Gastrocnemius medialis (tissue), 4 donors: Measurements from ENCODE around the gene LRRC1. TPM values are rescaled to one million over a fixed set of nuclear protein-coding genes. Genes with fewer than 3 reads are reported as not detected.

Source experiments
- ATAC-seq, 2 donors: fragments of 150-250 bp; one replicate each; pipeline ENCODE4 v1.9.1; 2016
- DNase-seq, 2 donors: peaks; one replicate each; pipeline ENCODE4 v3.0.0-alpha.2; 2019
- H3K27ac ChIP-seq, 4 donors: fragments of 200-600 bp; sonication (generic); 1 replicate in 1 of 4; 2 replicates in 3 of 4; pipeline ENCODE4 v1.5.1; 2016 to 2018; ENCODE audit warnings: mild to moderate bottlenecking in 2 of 4, moderate library complexity in 1 of 4
- H3K27me3 ChIP-seq, 3 donors: fragments of 200-600 bp; sonication (generic) in 2 of 3; 1 replicate in 1 of 3; 2 replicates in 2 of 3; pipeline versions ENCODE4 v1.5.1 to v1.6.0; 2016 to 2019; ENCODE audit warnings: mild to moderate bottlenecking in 1 of 3, moderate library complexity in 1 of 3
- H3K36me3 ChIP-seq, 2 donors: fragments of 200-600 bp; sonication (generic) in 1 of 2; one replicate each; pipeline ENCODE4 v1.5.1; 2017 to 2018
- H3K4me1 ChIP-seq, 2 donors: fragments of 200-600 bp; sonication (generic) in 1 of 2; one replicate each; pipeline ENCODE4 v1.5.1; 2016 to 2017; ENCODE audit warnings: mild to moderate bottlenecking in 2 of 2
- H3K4me3 ChIP-seq, 4 donors: fragments of 200-600 bp; sonication (generic) in 3 of 4; 1 replicate in 1 of 4; 2 replicates in 3 of 4; pipeline ENCODE4 v1.5.1; 2016 to 2019; ENCODE audit warnings: mild to moderate bottlenecking in 2 of 4
- H3K9me3 ChIP-seq, 3 donors: fragments of 200-600 bp; sonication (generic) in 2 of 3; 1 replicate in 1 of 3; 2 replicates in 2 of 3; pipeline ENCODE4 v1.5.1; 2016 to 2019
- POLR2A ChIP-seq, 2 donors: fragments of 450-650 bp; IDR thresholded peaks; one replicate each; pipeline ENCODE4 v1.6.1; 2017; ENCODE audit warnings: antibody characterized with exemption in 2 of 2, mild to moderate bottlenecking in 2 of 2, moderate library complexity in 2 of 2
- in situ Hi-C, 4 donors: fragments of 200-750 bp; cut with MboI; loops; one replicate each; pipeline versions ENCODE4 v1.15.0 to v1.8.0; 2017; ENCODE audit warnings: low sequenced_read_pairs in 4 of 4
- intact Hi-C: fragments of 100-400 bp; cut with DNase I; formaldehyde crosslinking; loops from one replicate; pipeline ENCODE4 v1.15.1; 2023; ENCODE audit warnings: low total_unique reads
- total RNA-seq, 4 donors: library from RNA; depleted of rRNA; stranded (reverse); fragments of >200 nt; gene quantifications; one replicate each; pipeline versions ENCODE4 v1.1.0 to v1.2.3, GENCODE V29; 2016
- TF ChIP-seq, protein P1 (sequence below), 5 experiments: fragments of 450-650 bp in 3 of 5; fragments of 200-600 bp in 2 of 5; sonication (generic) in 2 of 5; IDR thresholded peaks in 4 of 5; conservative IDR thresholded peaks in 1 of 5; 1 replicate in 4 of 5; 2 replicates in 1 of 5; pipeline ENCODE4 v1.5.1; 2016 to 2019; ENCODE audit warnings: antibody characterized with exemption in 5 of 5, mild to moderate bottlenecking in 3 of 5, moderate library complexity in 3 of 5

LRRC1 gene
- total RNA-seq, 4 donors from 2014 or later: 0.67 to 8.5 (median 2.4) TPM

DNA sequence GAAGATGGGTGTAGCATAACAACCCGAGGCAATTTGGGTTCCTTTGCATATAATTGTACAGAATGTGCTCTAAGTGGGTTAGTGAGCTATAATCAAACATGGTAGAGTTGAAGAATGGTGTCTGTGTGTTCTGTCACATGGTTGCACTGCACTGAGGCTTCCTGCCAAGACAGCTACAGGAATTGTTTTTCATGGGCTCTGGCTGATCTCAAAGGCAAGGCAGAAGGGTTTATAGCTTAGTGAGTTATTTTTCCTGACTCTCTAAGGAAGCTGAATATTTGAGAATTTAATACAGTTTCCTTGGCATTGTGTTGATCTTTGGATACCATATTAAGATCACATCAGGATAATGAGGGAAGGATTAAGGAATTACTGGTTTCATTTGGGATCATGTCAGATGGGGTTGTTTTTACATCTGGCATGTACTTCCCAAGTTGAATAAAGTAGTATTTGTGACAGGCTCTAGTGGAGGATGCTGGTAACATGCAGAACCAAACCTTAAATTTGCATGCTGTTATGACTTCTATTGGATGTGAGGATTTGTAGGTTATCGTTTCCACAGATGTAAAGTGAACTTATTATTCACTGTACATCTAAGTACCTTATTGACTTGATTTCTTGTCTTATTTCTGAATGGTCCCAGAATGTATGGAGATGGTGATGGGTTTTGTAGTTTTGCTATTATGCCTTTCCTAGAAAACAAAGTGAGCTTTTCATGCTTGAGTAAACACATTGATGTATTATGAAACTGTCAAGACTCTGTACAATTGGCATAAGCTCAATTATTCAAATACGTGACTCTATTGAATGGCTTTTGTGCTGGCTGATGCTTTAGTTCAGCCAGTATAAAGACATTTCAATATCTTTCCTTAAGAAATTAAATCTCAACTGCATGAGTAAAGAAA is 43.3 kb downstream of the LRRC1 start:
- Histone ChIP-seq H3K36me3 (no peaks in the 10 kb centered on the region), H3K9me3 (no peaks in the 10 kb centered on the region), H3K4me3 (no peak overlapping the region), H3K4me1 (no peaks in the 10 kb centered on the region), H3K27ac (no peak overlapping the region), H3K27me3 (no peaks in the 10 kb centered on the region)
- TF ChIP-seq POLR2A (IDR thresholded peaks at IDR 0.05): no peak
- TF ChIP-seq, protein P1, sequence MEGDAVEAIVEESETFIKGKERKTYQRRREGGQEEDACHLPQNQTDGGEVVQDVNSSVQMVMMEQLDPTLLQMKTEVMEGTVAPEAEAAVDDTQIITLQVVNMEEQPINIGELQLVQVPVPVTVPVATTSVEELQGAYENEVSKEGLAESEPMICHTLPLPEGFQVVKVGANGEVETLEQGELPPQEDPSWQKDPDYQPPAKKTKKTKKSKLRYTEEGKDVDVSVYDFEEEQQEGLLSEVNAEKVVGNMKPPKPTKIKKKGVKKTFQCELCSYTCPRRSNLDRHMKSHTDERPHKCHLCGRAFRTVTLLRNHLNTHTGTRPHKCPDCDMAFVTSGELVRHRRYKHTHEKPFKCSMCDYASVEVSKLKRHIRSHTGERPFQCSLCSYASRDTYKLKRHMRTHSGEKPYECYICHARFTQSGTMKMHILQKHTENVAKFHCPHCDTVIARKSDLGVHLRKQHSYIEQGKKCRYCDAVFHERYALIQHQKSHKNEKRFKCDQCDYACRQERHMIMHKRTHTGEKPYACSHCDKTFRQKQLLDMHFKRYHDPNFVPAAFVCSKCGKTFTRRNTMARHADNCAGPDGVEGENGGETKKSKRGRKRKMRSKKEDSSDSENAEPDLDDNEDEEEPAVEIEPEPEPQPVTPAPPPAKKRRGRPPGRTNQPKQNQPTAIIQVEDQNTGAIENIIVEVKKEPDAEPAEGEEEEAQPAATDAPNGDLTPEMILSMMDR (IDR thresholded peaks at IDR 0.05 in 4 of 5, conservative IDR thresholded peaks at IDR 0.05 in 1 of 5): no peak
- intact Hi-C loops: no loop called here
- ATAC-seq (no peak), DNase-seq (no peak)
- in situ Hi-C loops: no loop called here

DNA sequence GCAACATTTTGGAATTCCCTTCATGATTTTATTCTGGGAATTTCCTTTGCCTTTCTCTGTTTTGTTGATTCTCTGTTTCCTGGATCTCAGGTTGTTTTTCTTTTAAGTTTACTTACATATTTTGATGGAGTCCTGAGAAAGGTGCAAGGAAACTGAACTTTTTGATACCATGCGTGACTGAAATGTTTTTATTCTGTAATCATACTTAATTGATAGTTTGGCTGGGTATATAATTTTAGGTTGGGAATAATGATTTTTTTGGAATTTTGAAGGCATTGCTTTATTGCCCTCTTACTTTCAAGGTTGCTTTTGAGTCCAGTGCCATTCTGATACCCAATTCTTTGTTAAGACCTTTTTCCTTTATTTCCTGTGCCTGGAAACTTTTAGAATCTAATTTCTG is 45.2 kb downstream of the LRRC1 start:
- intact Hi-C loops: no loop called here
- H3K9me3 ChIP-seq: no peaks in the 10 kb centered on the region
- in situ Hi-C loops: no loop called here
- no peaks in the 10 kb centered on the region for H3K36me3 ChIP-seq
- H3K4me3 ChIP-seq: no peak overlapping the region
- no peak overlapping the region for H3K27ac ChIP-seq
- H3K4me1 ChIP-seq: no peaks in the 10 kb centered on the region
- ATAC-seq (no peak), DNase-seq (no peak)
- no peaks in the 10 kb centered on the region for H3K27me3 ChIP-seq
- no peak for TF ChIP-seq POLR2A (IDR thresholded peaks at IDR 0.05)
- TF ChIP-seq, protein P1 (IDR thresholded peaks at IDR 0.05 in 4 of 5, conservative IDR thresholded peaks at IDR 0.05 in 1 of 5): no peak

DNA sequence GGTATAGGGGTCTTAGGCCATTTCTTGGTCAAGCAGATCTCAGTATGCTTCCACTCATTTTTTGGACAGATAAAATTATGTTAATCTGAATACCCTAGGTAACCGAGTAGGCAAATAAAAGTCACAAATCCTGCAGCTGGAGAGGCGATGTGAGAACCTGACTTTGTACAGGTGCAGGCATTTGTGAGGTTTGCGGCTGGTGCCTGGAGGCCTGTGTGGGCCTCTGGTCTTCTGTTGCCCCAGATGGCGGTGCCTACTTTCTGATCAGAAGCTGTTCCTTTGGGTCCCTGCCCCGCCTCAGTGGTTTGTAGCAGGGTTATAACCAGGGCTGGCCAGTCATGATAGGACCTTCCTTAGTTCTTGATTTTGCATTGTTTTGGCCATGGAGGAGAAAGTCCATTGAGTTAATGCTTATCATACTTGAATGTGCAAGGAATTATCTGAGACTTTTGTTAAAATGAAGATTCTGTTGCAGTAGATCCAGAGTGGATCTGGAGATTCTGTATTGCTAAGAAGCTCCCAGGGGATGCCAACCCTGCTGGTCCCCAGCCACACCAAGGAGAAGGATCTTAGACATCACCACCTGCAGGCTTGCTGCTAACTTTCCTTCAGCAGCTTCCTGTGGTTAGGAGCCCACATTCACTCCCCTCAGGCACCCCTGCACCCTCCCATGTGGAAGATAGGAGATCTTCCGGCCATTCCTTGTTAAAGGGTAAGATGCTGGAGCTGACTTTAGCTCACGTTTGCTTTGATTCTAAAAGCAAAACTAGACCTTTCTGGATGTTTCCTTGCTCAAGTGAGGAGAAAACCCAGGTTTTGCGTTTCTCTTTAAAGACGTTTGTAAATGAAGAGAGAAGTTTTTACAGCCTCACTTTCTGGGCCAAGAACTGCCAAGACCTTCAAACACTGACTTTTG is 50.7 kb downstream of the LRRC1 start:
- Histone ChIP-seq H3K36me3 (no peaks in the 10 kb centered on the region), H3K4me3 (no peak overlapping the region), H3K27ac (no peak overlapping the region), H3K4me1 (no peaks in the 10 kb centered on the region), H3K9me3 (no peaks in the 10 kb centered on the region), H3K27me3 (no peaks in the 10 kb centered on the region)
- ATAC-seq (no peak), DNase-seq (no peak)
- in situ Hi-C loops: no loop called here
- TF ChIP-seq, protein P1 (IDR thresholded peaks at IDR 0.05 in 4 of 5, conservative IDR thresholded peaks at IDR 0.05 in 1 of 5): no peak
- no peak for TF ChIP-seq POLR2A (IDR thresholded peaks at IDR 0.05)
- intact Hi-C loops: no loop called here

DNA sequence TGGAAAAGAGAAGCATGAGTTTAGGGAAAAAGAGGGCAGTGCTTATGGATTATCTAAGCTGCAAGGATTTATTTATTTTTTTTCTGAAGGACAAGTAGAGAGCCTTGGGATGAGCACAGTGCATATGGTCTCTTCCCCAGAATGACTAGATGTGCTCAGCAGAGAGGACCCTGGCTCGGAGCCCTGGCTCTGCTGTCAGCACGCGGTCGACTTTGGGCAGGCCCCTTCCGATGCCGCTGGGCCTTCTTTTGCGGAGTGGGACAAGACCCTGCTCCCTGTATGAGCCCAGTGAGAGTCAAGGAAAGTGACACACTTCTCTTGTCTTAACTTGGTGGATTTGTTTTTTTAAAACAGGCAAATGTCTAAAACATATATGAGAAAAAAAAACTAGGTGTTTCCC is 51.4 kb downstream of the LRRC1 start:
- intact Hi-C loops: no loop called here
- Histone ChIP-seq H3K36me3 (no peaks in the 10 kb centered on the region), H3K27me3 (no peaks in the 10 kb centered on the region), H3K9me3 (no peaks in the 10 kb centered on the region), H3K4me1 (no peaks in the 10 kb centered on the region), H3K4me3 (no peak overlapping the region), H3K27ac (no peak overlapping the region)
- DNase-seq: no peak
- TF ChIP-seq POLR2A (IDR thresholded peaks at IDR 0.05): no peak
- TF ChIP-seq, protein P1 (IDR thresholded peaks at IDR 0.05 in 4 of 5, conservative IDR thresholded peaks at IDR 0.05 in 1 of 5): no peak
- no peak for ATAC-seq
- in situ Hi-C loops: no loop called here
